Hepatocyte (in vitro differentiated cells): ENCODE data around the gene MRTFB. TPM values are rescaled to one million over a fixed set of nuclear protein-coding genes. Genes with fewer than 3 reads are reported as not detected.

Experiments
- DNase-seq: peaks from one replicate; pipeline ENCODE4 v3.0.0-alpha.2; 2016; ENCODE audit warnings: low spot score
- H2AFZ ChIP-seq: fragments of 200-600 bp; sonication (generic); 2 replicates; pipeline ENCODE4 v1.6.0; 2016; ENCODE audit warnings: antibody characterized with exemption, mild to moderate bottlenecking
- H3K27ac ChIP-seq: fragments of 200-600 bp; sonication (generic); 2 replicates; pipeline ENCODE4 v1.5.1; 2016; ENCODE audit warnings: mild to moderate bottlenecking
- H3K27me3 ChIP-seq: fragments of 200-600 bp; sonication (generic); 2 replicates; pipeline ENCODE4 v1.6.1; 2016
- H3K36me3 ChIP-seq: fragments of 200-600 bp; sonication (generic); replicated peaks from 2 replicates; pipeline ENCODE4 v1.5.1; 2016; ENCODE audit warnings: low read depth; ENCODE audit not compliant: insufficient read depth
- H3K4me1 ChIP-seq: fragments of 200-600 bp; sonication (generic); 2 replicates; pipeline ENCODE4 v1.5.1; 2016; ENCODE audit warnings: mild to moderate bottlenecking, moderate library complexity; ENCODE audit not compliant: insufficient read depth
- H3K4me2 ChIP-seq: fragments of 200-600 bp; sonication (generic); 2 replicates; pipeline ENCODE4 v1.6.0; 2016
- H3K4me3 ChIP-seq: fragments of 200-600 bp; sonication (generic); 2 replicates; pipeline ENCODE4 v1.5.1; 2016; ENCODE audit warnings: mild to moderate bottlenecking
- H3K79me2 ChIP-seq: fragments of 200-600 bp; sonication (generic); 2 replicates; pipeline ENCODE4 v1.6.0; 2017; ENCODE audit warnings: mild to moderate bottlenecking
- H3K9me2 ChIP-seq: fragments of 200-600 bp; sonication (generic); replicated peaks from 2 replicates; pipeline ENCODE4 v1.6.0; 2017; ENCODE audit warnings: mild to moderate bottlenecking; ENCODE audit not compliant: insufficient read depth
- H3K9me3 ChIP-seq: fragments of 200-600 bp; sonication (generic); 2 replicates; pipeline ENCODE4 v1.5.1; 2016; ENCODE audit warnings: low read depth, mild to moderate bottlenecking
- H4K20me1 ChIP-seq: fragments of 200-600 bp; sonication (generic); 2 replicates; pipeline ENCODE4 v1.6.0; 2016; ENCODE audit warnings: mild to moderate bottlenecking; ENCODE audit not compliant: insufficient read depth, poor library complexity, severe bottlenecking
- CTCF ChIP-seq: fragments of 200-600 bp; sonication (generic); IDR thresholded peaks from 2 replicates; pipeline ENCODE4 v1.5.1; 2016; ENCODE audit warnings: antibody characterized with exemption, mild to moderate bottlenecking; ENCODE audit not compliant: poor library complexity
- EZH2 ChIP-seq: fragments of 200-600 bp; sonication (generic); IDR thresholded peaks from 2 replicates; pipeline ENCODE4 v1.6.1; 2016; ENCODE audit warnings: antibody characterized with exemption, mild to moderate bottlenecking, borderline replicate concordance
- EZH2phosphoT487 ChIP-seq: fragments of 200-600 bp; sonication (generic); IDR thresholded peaks from one replicate; pipeline ENCODE4 v1.6.1; 2018; ENCODE audit warnings: antibody characterized with exemption, mild to moderate bottlenecking, low read depth, moderate library complexity; ENCODE audit not compliant: unreplicated experiment, severe bottlenecking
- WGBS: methylation state at CpG from one replicate; pipeline ENCODE4 v1.1.6; 2016; ENCODE audit warnings: low lambda C conversion rate; ENCODE audit errors: missing lambda C conversion rate; 5-methylcytosine and 5-hydroxymethylcytosine counted together
- polyA plus RNA-seq: library from polyadenylated mRNA; unstranded; fragments of >200 nt; fragmentation: Nextera tagmentation; extraction: Ambion mirVana; gene quantifications from 2 replicates; pipeline ENCODE4 v1.2.1, GENCODE V29; 2016
- total RNA-seq: library from RNA; depleted of rRNA; stranded (reverse); fragments of >200 nt; gene quantifications from 2 replicates; pipeline ENCODE4 v1.2.3, GENCODE V29; 2014

The MRTFB gene
- total and polyA plus RNA-seq, 2 experiments from 2014 or later = 10.9 to 27.9 TPM

- H3K27me3 ChIP-seq = no peaks in the 10 kb centered on the region
- WGBS = 75% methylated on average over 1 of the region's 1 CpG
- H3K36me3 ChIP-seq = no peaks in the 10 kb centered on the region
- H3K4me3 ChIP-seq = no peak overlapping the region
- H3K9me2 ChIP-seq = no peaks in the 10 kb centered on the region
- peaks cover 9% of the 10 kb centered on the region for H3K4me1 ChIP-seq
- H3K79me2 ChIP-seq = peaks cover 34% of the 10 kb centered on the region
- no peak for DNase-seq
- TF ChIP-seq EZH2 = no peak
- TF ChIP-seq CTCF = no peak
- no peak for TF ChIP-seq EZH2phosphoT487
- no peak overlapping the region for H3K27ac ChIP-seq
- H2AFZ ChIP-seq = no peak overlapping the region
- no peak overlapping the region for H3K4me2 ChIP-seq
- H4K20me1 ChIP-seq = no peaks in the 10 kb centered on the region
- no peaks in the 10 kb centered on the region for H3K9me3 ChIP-seq
These were observed 68.8 kb downstream of the MRTFB start for GRCh38 chr16:14139872-14140271.

GRCh38 chr16:14140923-14141322 lies 69.8 kb downstream of the MRTFB start:
- no peak overlapping the region for H2AFZ ChIP-seq
- H3K4me1 ChIP-seq = peaks cover 3% of the 10 kb centered on the region
- WGBS = 94% methylated on average over 5 of the region's 5 CpGs
- no peak overlapping the region for H3K27ac ChIP-seq
- DNase-seq = no peak
- no peaks in the 10 kb centered on the region for H3K27me3 ChIP-seq
- H3K9me3 ChIP-seq = no peaks in the 10 kb centered on the region
- H3K79me2 ChIP-seq = peaks cover 40% of the 10 kb centered on the region
- no peaks in the 10 kb centered on the region for H3K9me2 ChIP-seq
- TF ChIP-seq EZH2phosphoT487 = no peak
- H4K20me1 ChIP-seq = no peaks in the 10 kb centered on the region
- no peak overlapping the region for H3K4me3 ChIP-seq
- no peak overlapping the region for H3K4me2 ChIP-seq
- H3K36me3 ChIP-seq = no peaks in the 10 kb centered on the region

DNA sequence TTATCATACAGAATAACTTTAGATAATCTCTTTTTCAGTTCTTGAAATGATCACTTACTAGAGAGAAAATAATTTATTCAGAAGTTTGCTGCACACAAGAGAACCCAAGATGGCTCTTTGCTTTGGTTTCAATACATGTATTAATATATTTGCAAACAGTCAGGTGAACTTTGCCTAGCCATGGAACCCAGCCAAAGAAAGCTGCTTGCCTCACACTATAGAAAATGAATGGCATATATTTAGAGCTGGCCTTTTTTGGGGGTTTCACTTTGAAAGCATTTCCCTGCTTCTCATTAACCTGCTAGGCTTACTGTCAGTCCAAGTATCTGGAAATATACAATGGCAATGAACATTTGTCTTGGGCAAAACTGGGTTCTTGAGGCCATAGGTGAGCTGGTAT lies 75.3 kb downstream of the MRTFB start:
- Histone ChIP-seq H3K27ac (no peak overlapping the region), H3K4me1 (no peaks in the 10 kb centered on the region), H3K4me3 (no peak overlapping the region), H3K36me3 (no peaks in the 10 kb centered on the region), H3K79me2 (peaks cover 5% of the 10 kb centered on the region), H3K9me2 (no peaks in the 10 kb centered on the region), H3K9me3 (no peaks in the 10 kb centered on the region), H3K4me2 (no peak overlapping the region), H2AFZ (no peak overlapping the region), H4K20me1 (no peaks in the 10 kb centered on the region), H3K27me3 (no peaks in the 10 kb centered on the region)
- no peak for DNase-seq
- no peak for TF ChIP-seq EZH2
- no peak for TF ChIP-seq EZH2phosphoT487
- no peak for TF ChIP-seq CTCF

- no peak overlapping the region for H2AFZ ChIP-seq
- no peaks in the 10 kb centered on the region for H3K36me3 ChIP-seq
These were observed 76.9 kb downstream of the MRTFB start for GRCh38 chr16:14148016-14148415.

More at GRCh38 chr16:14148016-14148415, 76.9 kb downstream of the MRTFB start:
- Histone ChIP-seq H3K4me1 (no peaks in the 10 kb centered on the region), H3K9me3 (no peaks in the 10 kb centered on the region), H3K9me2 (no peaks in the 10 kb centered on the region), H3K79me2 (peaks cover 5% of the 10 kb centered on the region), H3K27ac (no peak overlapping the region), H3K27me3 (no peaks in the 10 kb centered on the region), H4K20me1 (no peaks in the 10 kb centered on the region), H3K4me3 (no peak overlapping the region), H3K4me2 (no peak overlapping the region)
- no peak for TF ChIP-seq EZH2
- TF ChIP-seq CTCF = no peak
- TF ChIP-seq EZH2phosphoT487 = no peak
- DNase-seq = no peak
- 86% methylated on average over 2 of the region's 2 CpGs for WGBS
